ENCODE measurements around the gene PITPNM1.

DNA sequence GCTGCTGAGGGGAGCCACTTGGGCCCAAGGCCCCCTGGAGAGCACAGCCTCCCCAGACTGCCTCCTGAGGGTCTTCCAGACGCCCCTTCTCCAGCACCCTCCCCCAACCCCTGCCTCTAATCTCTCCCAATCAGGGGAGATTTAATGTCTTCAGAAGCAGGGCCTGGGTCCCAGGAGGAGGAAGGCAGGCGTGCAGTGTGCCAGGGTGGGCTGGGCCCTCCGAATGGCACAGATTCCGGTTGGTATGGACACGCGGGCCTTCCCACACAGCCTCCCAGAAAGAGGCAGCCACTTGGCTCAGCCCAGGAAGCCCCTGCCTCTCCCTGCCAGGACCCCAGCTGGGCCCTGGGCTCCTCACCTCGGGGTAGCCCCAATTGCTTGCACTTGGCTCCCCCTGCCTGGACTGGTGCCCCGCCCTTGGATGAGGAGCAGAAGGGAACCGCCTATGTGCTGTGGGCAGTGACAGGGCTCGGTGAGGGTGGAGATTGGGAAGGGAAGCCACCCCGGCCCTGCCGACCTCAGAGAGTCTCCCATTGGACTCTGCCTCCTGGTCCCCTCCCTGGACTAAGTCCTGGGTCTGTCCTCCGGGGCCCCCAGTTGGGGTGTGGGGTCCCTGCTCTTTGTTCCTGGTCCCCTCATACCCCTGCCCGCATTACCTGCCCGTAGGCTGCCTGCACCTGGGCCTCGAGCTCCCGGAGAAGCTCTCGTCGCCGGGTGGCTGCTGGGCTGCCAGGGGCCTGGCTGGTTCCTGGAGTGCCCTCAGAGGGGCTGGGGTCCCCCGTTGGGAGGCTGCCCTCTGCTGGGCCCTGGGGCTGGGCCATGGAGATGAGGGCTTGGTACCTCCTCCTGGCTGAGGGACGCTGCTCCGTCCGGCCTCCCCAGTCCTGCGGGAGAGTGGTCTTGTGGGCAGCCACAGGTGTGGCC is 18.7 kb upstream of the PITPNM1 start:
- TF ChIP-seq, protein P1, sequence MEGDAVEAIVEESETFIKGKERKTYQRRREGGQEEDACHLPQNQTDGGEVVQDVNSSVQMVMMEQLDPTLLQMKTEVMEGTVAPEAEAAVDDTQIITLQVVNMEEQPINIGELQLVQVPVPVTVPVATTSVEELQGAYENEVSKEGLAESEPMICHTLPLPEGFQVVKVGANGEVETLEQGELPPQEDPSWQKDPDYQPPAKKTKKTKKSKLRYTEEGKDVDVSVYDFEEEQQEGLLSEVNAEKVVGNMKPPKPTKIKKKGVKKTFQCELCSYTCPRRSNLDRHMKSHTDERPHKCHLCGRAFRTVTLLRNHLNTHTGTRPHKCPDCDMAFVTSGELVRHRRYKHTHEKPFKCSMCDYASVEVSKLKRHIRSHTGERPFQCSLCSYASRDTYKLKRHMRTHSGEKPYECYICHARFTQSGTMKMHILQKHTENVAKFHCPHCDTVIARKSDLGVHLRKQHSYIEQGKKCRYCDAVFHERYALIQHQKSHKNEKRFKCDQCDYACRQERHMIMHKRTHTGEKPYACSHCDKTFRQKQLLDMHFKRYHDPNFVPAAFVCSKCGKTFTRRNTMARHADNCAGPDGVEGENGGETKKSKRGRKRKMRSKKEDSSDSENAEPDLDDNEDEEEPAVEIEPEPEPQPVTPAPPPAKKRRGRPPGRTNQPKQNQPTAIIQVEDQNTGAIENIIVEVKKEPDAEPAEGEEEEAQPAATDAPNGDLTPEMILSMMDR (conservative IDR thresholded peaks at IDR 0.05; ENCODE audit: low read depth in 2 of 2) = peak in 1 of 2 experiments; percentile 37; a peak in 1 of 4 replicates
- TF ChIP-seq POLR2AphosphoS5 (IDR thresholded peaks at IDR 0.05; ENCODE audit: low read depth) (no peak), EZH2phosphoT487 (IDR thresholded peaks at IDR 0.05; ENCODE audit: unreplicated experiment) (no peak)
